Activated CD4-positive, alpha-beta T cell treated with anti-CD3 and anti-CD28 coated beads, Interleukin-2, amount 10 ng/mL, durations not matched to agents 7 days and 5 days (primary cell): ENCODE data around the gene KLF7. TPM values are rescaled to one million over a fixed set of nuclear protein-coding genes. Genes with fewer than 3 reads are reported as not detected.
A peak's percentile ranks its signal among the peaks of the same experiment; 100 is the strongest.

ENCODE experiments used
- CTCF ChIA-PET: fragments of 350-600 bp; sonication (Branson Sonifier 250); formaldehyde crosslinking; loops from one replicate; lab custom pipeline; 2021; ENCODE audit warnings: antibody characterized with exemption; lab: Charles Lee
- POLR2A ChIA-PET: fragments of 350-600 bp; sonication (Branson Sonifier 250); formaldehyde crosslinking; loops from one replicate; lab custom pipeline; 2021; ENCODE audit warnings: antibody characterized with exemption; lab: Charles Lee
- DNase-seq: peaks from one replicate; pipeline ENCODE4 v3.0.0-alpha.2; 2020
- H3K27ac Mint-ChIP-seq: one replicate; pipeline ENCODE4 v1.8.0; 2021; ENCODE audit warnings: mild to moderate bottlenecking, moderate library complexity, mixed read lengths
- H3K27me3 Mint-ChIP-seq: one replicate; pipeline ENCODE4 v1.8.0; 2021; ENCODE audit warnings: mixed read lengths
- H3K36me3 Mint-ChIP-seq: one replicate; pipeline ENCODE4 v1.8.0; 2021; ENCODE audit warnings: low read depth, mixed read lengths
- H3K4me1 Mint-ChIP-seq: one replicate; pipeline ENCODE4 v1.8.0; 2021; ENCODE audit warnings: mixed read lengths
- H3K4me3 Mint-ChIP-seq: one replicate; pipeline ENCODE4 v1.8.0; 2021; ENCODE audit warnings: mild to moderate bottlenecking, moderate library complexity, mixed read lengths
- H3K9me3 Mint-ChIP-seq: one replicate; pipeline ENCODE4 v1.8.0; 2021; ENCODE audit warnings: mixed read lengths
- total RNA-seq, 2 experiments: library from RNA; stranded (reverse); gene quantifications; one replicate each; pipeline ENCODE4 v1.2.3, GENCODE V29; 2021

Gene KLF7
- total RNA-seq, 2 experiments from 2014 or later, result 35.3 to 38.2 TPM

- CTCF ChIA-PET, result no interaction called here
- H3K27ac Mint-ChIP-seq, result no peak overlapping the region
- no peak overlapping the region for H3K4me3 Mint-ChIP-seq
- peaks cover 67% of the 10 kb centered on the region for H3K36me3 Mint-ChIP-seq
- peaks cover 7% of the 10 kb centered on the region for H3K9me3 Mint-ChIP-seq
- POLR2A ChIA-PET, result no interaction called here
- H3K27me3 Mint-ChIP-seq, result no peaks in the 10 kb centered on the region
- peaks cover 80% of the 10 kb centered on the region for H3K4me1 Mint-ChIP-seq
- DNase-seq, result no peak
Measured at GRCh38 chr2:207140265-207140664, 25.5 kb downstream of the KLF7 start.

DNA sequence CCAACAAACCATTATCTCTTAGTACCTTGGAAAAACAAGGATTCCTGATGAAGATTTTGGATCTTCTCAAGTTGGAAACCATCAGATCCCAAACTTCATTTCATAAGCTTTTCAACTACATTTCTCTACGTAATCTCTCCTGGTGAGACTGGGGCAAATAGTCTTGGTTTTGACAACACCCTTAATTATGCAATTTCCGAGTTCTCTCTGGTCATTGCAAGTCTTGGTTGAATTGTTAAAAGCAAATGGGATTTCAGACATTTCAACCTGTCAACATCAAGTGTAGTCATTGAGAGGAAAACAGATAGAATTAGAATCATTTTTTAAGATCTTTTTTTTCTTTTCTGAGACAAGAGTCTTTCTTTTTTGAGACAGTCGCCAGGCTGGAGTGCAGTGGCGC is 26.2 kb downstream of the KLF7 start:
- H3K27me3 Mint-ChIP-seq, result no peaks in the 10 kb centered on the region
- H3K4me1 Mint-ChIP-seq, result peaks cover 79% of the 10 kb centered on the region
- peaks cover 4% of the 10 kb centered on the region for H3K9me3 Mint-ChIP-seq
- no peak overlapping the region for H3K4me3 Mint-ChIP-seq
- ChIA-PET POLR2A (no interaction called here), CTCF (no interaction called here)
- DNase-seq, result no peak
- no peak overlapping the region for H3K27ac Mint-ChIP-seq
- peaks cover 66% of the 10 kb centered on the region for H3K36me3 Mint-ChIP-seq

DNA sequence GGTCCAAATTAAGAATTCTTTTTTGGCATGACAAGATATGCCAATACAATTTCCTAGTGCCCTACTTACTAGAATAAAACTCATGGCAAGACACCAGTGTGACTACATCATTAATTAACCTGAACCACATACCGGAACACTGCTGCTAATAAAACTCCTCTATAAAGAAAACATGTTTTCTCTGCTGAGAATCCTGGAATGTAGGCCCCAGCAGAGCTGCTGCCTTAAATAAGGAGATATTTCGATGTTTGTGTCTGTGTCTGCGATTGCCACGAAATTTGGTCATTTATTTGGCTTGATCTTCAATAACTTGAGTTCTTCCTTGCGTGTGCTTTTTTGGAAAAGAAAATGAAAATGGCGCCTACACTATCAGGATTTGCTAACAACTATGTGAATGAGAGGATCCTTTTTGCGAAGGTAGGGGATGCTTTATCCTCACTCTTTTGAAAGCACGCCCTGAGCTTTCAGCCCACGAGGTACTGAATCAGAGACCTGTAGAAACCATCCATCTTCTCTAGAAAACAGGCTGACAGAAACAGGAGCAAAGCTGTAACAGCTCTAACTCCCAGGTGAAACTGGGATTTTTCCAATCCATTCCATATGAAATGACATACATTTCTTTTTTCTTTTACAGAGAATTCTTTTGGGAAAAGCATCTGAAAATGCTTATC is 27.0 kb downstream of the KLF7 start:
- H3K36me3 Mint-ChIP-seq, result peaks cover 64% of the 10 kb centered on the region
- H3K9me3 Mint-ChIP-seq, result peaks cover 3% of the 10 kb centered on the region
- ChIA-PET CTCF (no interaction called here), POLR2A (no interaction called here)
- no peak for DNase-seq
- no peak overlapping the region for H3K27ac Mint-ChIP-seq
- no peaks in the 10 kb centered on the region for H3K27me3 Mint-ChIP-seq
- H3K4me1 Mint-ChIP-seq, result peaks cover 75% of the 10 kb centered on the region
- H3K4me3 Mint-ChIP-seq, result no peak overlapping the region

DNA sequence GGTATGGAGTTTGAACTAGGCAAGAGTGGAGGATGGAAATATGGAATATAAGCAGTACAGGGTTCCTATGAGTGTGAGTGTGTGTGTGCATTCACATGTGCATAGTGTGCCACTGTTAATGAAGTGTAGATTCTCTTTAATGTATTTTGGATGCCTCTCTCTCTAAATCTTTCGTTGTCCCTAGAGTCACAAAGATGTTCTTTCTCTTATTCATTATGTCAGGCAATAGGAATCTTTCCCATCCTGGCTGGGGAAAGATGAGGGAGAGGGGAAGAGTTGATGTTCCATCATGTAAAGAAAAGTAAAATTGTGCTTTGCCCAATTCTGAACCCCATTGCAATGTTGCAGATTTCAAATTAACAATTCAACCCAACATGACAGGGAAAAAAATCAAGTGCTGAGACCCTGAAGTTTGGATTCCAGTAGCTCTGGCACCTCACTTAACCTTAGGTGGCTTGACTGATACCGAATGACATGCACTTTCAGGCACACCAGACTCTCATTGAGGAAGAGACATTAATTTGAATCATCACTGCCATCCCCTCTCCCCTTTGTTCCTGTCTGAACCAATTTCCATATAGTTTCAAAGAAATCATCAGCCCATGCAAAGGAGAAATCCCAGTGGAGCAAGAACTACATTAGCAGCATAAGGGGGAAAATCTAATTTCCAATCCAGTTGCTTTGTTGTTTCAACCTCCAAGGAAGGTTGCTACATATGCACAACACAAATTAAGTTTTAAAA is 28.0 kb downstream of the KLF7 start:
- ChIA-PET POLR2A (no interaction called here), CTCF (no interaction called here)
- DNase-seq, result no peak
- Mint-ChIP-seq H3K9me3 (peaks cover 5% of the 10 kb centered on the region), H3K4me1 (peaks cover 71% of the 10 kb centered on the region), H3K27ac (no peak overlapping the region), H3K27me3 (no peaks in the 10 kb centered on the region), H3K4me3 (no peak overlapping the region), H3K36me3 (peaks cover 69% of the 10 kb centered on the region)

- no peak overlapping the region for H3K4me3 Mint-ChIP-seq
- no peak overlapping the region for H3K27ac Mint-ChIP-seq
- peaks cover 71% of the 10 kb centered on the region for H3K36me3 Mint-ChIP-seq
- CTCF ChIA-PET, result no interaction called here
- no peaks in the 10 kb centered on the region for H3K27me3 Mint-ChIP-seq
- H3K4me1 Mint-ChIP-seq, result peaks cover 70% of the 10 kb centered on the region
- no peak for DNase-seq
- POLR2A ChIA-PET, result no interaction called here
- peaks cover 4% of the 10 kb centered on the region for H3K9me3 Mint-ChIP-seq
Measured at GRCh38 chr2:207136874-207137273, 28.9 kb downstream of the KLF7 start.

- Mint-ChIP-seq H3K4me1 (peaks cover 70% of the 10 kb centered on the region), H3K27me3 (no peaks in the 10 kb centered on the region), H3K27ac (peak overlapping the region; percentile 67), H3K9me3 (peaks cover 8% of the 10 kb centered on the region), H3K4me3 (no peak overlapping the region), H3K36me3 (peaks cover 73% of the 10 kb centered on the region)
- ChIA-PET POLR2A (no interaction called here), CTCF (interaction anchor here (0.7 kb wide), 1 partner anchor 73 kb away, joined by 4 read pairs; no protein-coding TSS in a partner anchor)
- DNase-seq, result no peak
Measured at GRCh38 chr2:207135801-207136457, 29.8 kb downstream of the KLF7 start.

- Mint-ChIP-seq H3K36me3 (peaks cover 70% of the 10 kb centered on the region), H3K4me3 (no peak overlapping the region), H3K9me3 (peaks cover 8% of the 10 kb centered on the region), H3K27ac (peak overlapping the region; percentile 67), H3K27me3 (no peaks in the 10 kb centered on the region), H3K4me1 (peaks cover 68% of the 10 kb centered on the region)
- DNase-seq, result no peak
- CTCF ChIA-PET, result interaction anchor here (0.8 to 1.7 kb wide), 4 partner anchors 9 to 34 kb away, joined by 3 to 5 read pairs (median 4); no protein-coding TSS in a partner anchor
- POLR2A ChIA-PET, result no interaction called here
Measured at GRCh38 chr2:207135340-207135739, 30.4 kb downstream of the KLF7 start.

DNA sequence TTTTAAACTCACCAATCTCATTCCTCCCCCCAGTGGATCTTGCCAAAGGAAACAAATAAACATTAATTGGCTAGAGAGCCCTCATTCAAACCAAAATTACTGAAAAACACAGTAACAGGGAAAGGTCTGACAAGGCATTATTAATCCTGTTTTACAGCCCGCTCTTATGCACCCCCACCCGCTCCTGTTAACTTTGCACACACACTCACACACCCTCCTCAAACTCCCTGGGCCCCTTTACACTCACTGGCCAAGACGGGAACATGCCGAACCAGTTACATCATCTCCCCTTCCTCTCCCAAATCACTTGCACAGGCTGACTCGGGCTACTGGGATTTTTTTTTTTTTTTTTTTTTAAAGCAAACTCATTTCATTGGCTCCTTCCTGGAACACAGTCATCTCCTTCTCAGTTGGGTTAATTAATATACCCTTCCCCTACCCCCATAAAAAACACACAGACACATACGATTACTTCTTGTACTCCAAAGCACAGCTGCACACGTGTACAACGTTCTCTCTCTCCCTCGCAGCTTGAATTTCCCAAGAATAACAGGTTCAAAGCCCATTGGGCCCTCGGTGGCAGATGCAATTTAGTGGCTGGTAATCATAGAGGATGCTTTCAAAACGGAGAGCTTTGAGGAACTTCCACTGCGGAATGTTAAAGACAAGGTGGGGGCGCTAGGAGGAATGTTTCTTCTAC is 31.8 kb downstream of the KLF7 start:
- peaks cover 11% of the 10 kb centered on the region for H3K9me3 Mint-ChIP-seq
- ChIA-PET CTCF (interaction anchor here (1.3 to 1.7 kb wide), 3 partner anchors 10 to 36 kb away, joined by 3 to 5 read pairs (median 4); no protein-coding TSS in a partner anchor), POLR2A (no interaction called here)
- no peak for DNase-seq
- no peak overlapping the region for H3K4me3 Mint-ChIP-seq
- peak overlapping the region; percentile 54 for H3K27ac Mint-ChIP-seq
- no peaks in the 10 kb centered on the region for H3K27me3 Mint-ChIP-seq
- H3K4me1 Mint-ChIP-seq, result peaks cover 67% of the 10 kb centered on the region
- peaks cover 72% of the 10 kb centered on the region for H3K36me3 Mint-ChIP-seq

GRCh38 chr2:207133458-207133819 is 32.3 kb downstream of the KLF7 start:
- no peak overlapping the region for H3K27ac Mint-ChIP-seq
- no peak overlapping the region for H3K4me3 Mint-ChIP-seq
- ChIA-PET CTCF (interaction anchor here (1.7 kb wide), 1 partner anchor 36 kb away, joined by 4 read pairs; no protein-coding TSS in a partner anchor), POLR2A (no interaction called here)
- DNase-seq, result no peak
- H3K9me3 Mint-ChIP-seq, result peaks cover 16% of the 10 kb centered on the region
- H3K36me3 Mint-ChIP-seq, result peaks cover 71% of the 10 kb centered on the region
- H3K4me1 Mint-ChIP-seq, result peaks cover 64% of the 10 kb centered on the region
- no peaks in the 10 kb centered on the region for H3K27me3 Mint-ChIP-seq

DNA sequence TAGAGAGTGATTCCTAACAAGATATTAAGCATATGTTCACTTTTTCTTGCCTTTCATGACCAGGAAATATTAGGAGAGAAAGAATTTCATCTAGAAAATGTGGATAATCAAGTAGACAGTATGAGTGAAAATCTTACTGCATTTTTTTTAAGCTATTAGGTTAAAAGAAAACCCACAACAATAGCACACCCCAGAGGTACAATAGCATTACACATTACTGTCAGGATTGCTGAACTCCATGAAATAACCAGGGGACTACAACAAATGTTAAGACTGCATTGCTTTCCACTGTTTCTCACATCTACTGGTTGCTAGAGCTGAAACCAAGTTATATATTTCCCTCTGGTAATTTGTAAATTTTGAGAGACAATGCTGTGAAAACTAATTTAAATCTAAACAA is 33.7 kb downstream of the KLF7 start:
- Mint-ChIP-seq H3K4me3 (no peak overlapping the region), H3K27ac (no peak overlapping the region), H3K9me3 (peaks cover 18% of the 10 kb centered on the region), H3K27me3 (no peaks in the 10 kb centered on the region), H3K36me3 (peaks cover 67% of the 10 kb centered on the region), H3K4me1 (peaks cover 60% of the 10 kb centered on the region)
- DNase-seq, result no peak
- ChIA-PET POLR2A (no interaction called here), CTCF (interaction anchor here (0.6 to 1.3 kb wide), 4 partner anchors 9 to 831 kb away, joined by 3 to 6 read pairs (median 5); no protein-coding TSS in a partner anchor)

GRCh38 chr2:207131594-207131993 is 34.2 kb downstream of the KLF7 start:
- Mint-ChIP-seq H3K9me3 (peaks cover 19% of the 10 kb centered on the region), H3K4me1 (peaks cover 61% of the 10 kb centered on the region), H3K27me3 (no peaks in the 10 kb centered on the region), H3K27ac (no peak overlapping the region), H3K4me3 (no peak overlapping the region), H3K36me3 (peaks cover 70% of the 10 kb centered on the region)
- DNase-seq, result no peak
- CTCF ChIA-PET, result interaction anchor here (1.0 to 1.3 kb wide), 3 partner anchors 9 to 16 kb away, joined by 3 to 6 read pairs (median 5); no protein-coding TSS in a partner anchor
- POLR2A ChIA-PET, result no interaction called here

DNA sequence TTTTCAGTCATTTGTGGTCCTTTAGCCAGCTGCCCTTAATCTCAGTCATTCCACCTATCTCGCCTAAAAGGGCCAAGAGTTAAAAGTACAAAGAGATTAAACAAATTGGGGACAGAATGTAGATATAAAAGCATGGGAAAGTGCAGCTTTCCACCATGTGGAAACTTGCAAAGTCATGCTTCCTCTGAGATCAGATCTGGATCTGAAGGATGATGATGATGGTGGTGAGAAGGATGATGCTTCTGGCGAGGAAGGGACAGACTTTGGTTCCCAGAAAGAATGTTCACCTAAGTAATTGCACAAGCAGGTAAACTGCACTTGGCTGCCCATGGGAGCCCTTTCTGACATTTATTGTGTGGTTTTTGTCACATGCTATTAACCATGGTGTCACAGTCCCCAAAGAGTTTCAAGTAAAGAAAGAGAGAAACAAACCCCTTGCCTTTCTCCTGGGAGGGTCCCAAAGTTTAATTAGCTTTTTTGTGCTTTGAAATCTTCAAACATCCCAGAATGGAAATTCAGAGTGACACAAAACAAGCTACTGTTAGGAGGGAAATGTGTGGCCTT is 34.7 kb downstream of the KLF7 start:
- Mint-ChIP-seq H3K9me3 (peaks cover 19% of the 10 kb centered on the region), H3K36me3 (peaks cover 69% of the 10 kb centered on the region), H3K4me3 (no peak overlapping the region), H3K4me1 (peaks cover 58% of the 10 kb centered on the region), H3K27ac (no peak overlapping the region), H3K27me3 (no peaks in the 10 kb centered on the region)
- CTCF ChIA-PET, result interaction anchor here (1.0 to 1.3 kb wide), 2 partner anchors 11 to 17 kb away, joined by 3 to 5 read pairs; no protein-coding TSS in a partner anchor
- POLR2A ChIA-PET, result no interaction called here
- no peak for DNase-seq
